Neural progenitor cell (in vitro differentiated cells): ENCODE data around the gene PHLDA1. TPM values are rescaled to one million over a fixed set of nuclear protein-coding genes. Genes with fewer than 3 reads are reported as not detected.
A peak's percentile ranks its signal among the peaks of the same experiment; 100 is the strongest.

Source experiments
- DNase-seq: peaks from one replicate; pipeline ENCODE4 v3.0.0-alpha.2; 2016; ENCODE audit warnings: low spot score
- H2AFZ ChIP-seq: fragments of 200-600 bp; sonication (generic); replicated peaks from 2 replicates; pipeline ENCODE4 v1.6.1; 2016; ENCODE audit warnings: antibody characterized with exemption
- H3F3A ChIP-seq: fragments of 200-600 bp; sonication (generic); 2 replicates; pipeline ENCODE4 v1.6.1; 2016; ENCODE audit warnings: antibody characterized with exemption, low read depth
- H3K27ac ChIP-seq: fragments of 200-600 bp; sonication (generic); 2 replicates; pipeline ENCODE4 v1.5.1; 2016; ENCODE audit warnings: mild to moderate bottlenecking
- H3K27me3 ChIP-seq: fragments of 200-600 bp; sonication (generic); 2 replicates; pipeline ENCODE4 v1.6.1; 2016; ENCODE audit warnings: mild to moderate bottlenecking, moderate library complexity
- H3K36me3 ChIP-seq: fragments of 200-600 bp; sonication (generic); 2 replicates; pipeline ENCODE4 v1.5.1; 2016
- H3K4me1 ChIP-seq: fragments of 200-600 bp; sonication (generic); 2 replicates; pipeline ENCODE4 v1.6.1; 2016; ENCODE audit warnings: mixed run types
- H3K4me2 ChIP-seq: fragments of 200-600 bp; sonication (generic); 2 replicates; pipeline ENCODE4 v1.6.1; 2016
- H3K4me3 ChIP-seq: fragments of 200-600 bp; sonication (generic); 2 replicates; pipeline ENCODE4 v1.5.1; 2016
- H3K79me2 ChIP-seq: fragments of 200-600 bp; sonication (generic); 2 replicates; pipeline ENCODE4 v1.6.1; 2016; ENCODE audit warnings: low read depth
- H3K9ac ChIP-seq: fragments of 200-600 bp; sonication (generic); 2 replicates; pipeline ENCODE4 v1.6.1; 2016
- H3K9me3 ChIP-seq: fragments of 200-600 bp; sonication (generic); 2 replicates; pipeline ENCODE4 v1.5.1; 2016; ENCODE audit warnings: low read depth
- H4K20me1 ChIP-seq: fragments of 200-600 bp; sonication (generic); 2 replicates; pipeline ENCODE4 v1.6.1; 2016; ENCODE audit warnings: low read depth
- H3K27ac Mint-ChIP-seq: 3 replicates; pipeline ENCODE4 v1.8.0; 2021; ENCODE audit warnings: mixed read lengths
- H3K27me3 Mint-ChIP-seq: 2 replicates; pipeline ENCODE4 v1.8.0; 2022; ENCODE audit warnings: low read depth, mild to moderate bottlenecking, inconsistent platforms, moderate library complexity, mixed read lengths; ENCODE audit not compliant: insufficient read depth
- H3K36me3 Mint-ChIP-seq: 3 replicates; pipeline ENCODE4 v1.8.0; 2021; ENCODE audit warnings: mixed read lengths
- H3K4me1 Mint-ChIP-seq: 3 replicates; pipeline ENCODE4 v1.8.0; 2021; ENCODE audit warnings: mixed read lengths
- H3K4me3 Mint-ChIP-seq: 3 replicates; pipeline ENCODE4 v1.8.0; 2021; ENCODE audit warnings: mild to moderate bottlenecking, moderate library complexity, mixed read lengths
- H3K9me3 Mint-ChIP-seq: 3 replicates; pipeline ENCODE4 v1.8.0; 2020; ENCODE audit warnings: mixed read lengths
- CTCF ChIP-seq: fragments of 200-600 bp; sonication (generic); IDR thresholded peaks from 2 replicates; pipeline ENCODE4 v1.5.1; 2017; ENCODE audit warnings: antibody characterized with exemption, mild to moderate bottlenecking
- EZH2 ChIP-seq: fragments of 200-600 bp; sonication (generic); IDR thresholded peaks from 2 replicates; pipeline ENCODE4 v1.6.1; 2017; ENCODE audit warnings: antibody characterized with exemption, mild to moderate bottlenecking, moderate library complexity
- EZH2phosphoT487 ChIP-seq: fragments of 200-600 bp; sonication (generic); IDR thresholded peaks from 2 replicates; pipeline ENCODE4 v1.6.1; 2017; ENCODE audit warnings: antibody characterized with exemption
- total RNA-seq: library from RNA; depleted of rRNA; stranded (reverse); fragments of >200 nt; gene quantifications from 2 replicates; pipeline ENCODE4 v1.2.3, GENCODE V29; 2015; ENCODE audit warnings: low replicate concordance

Gene PHLDA1
- total RNA-seq, 1 donor from 2014 or later: 1.1 TPM

GRCh38 chr12:75981247-75982168 is 50.1 kb downstream of the PHLDA1 start:
- H3K27ac ChIP-seq: no peak overlapping the region
- H3K4me2 ChIP-seq: no peak overlapping the region
- H3F3A ChIP-seq: no peaks in the 10 kb centered on the region
- H3K27me3 ChIP-seq: no peaks in the 10 kb centered on the region
- no peak for TF ChIP-seq EZH2phosphoT487
- no peak for TF ChIP-seq CTCF
- no peak for TF ChIP-seq EZH2
- H3K9ac ChIP-seq: no peak overlapping the region
- H4K20me1 ChIP-seq: no peaks in the 10 kb centered on the region
- H3K4me3 ChIP-seq: no peak overlapping the region
- DNase-seq: no peak
- no peak overlapping the region for H3K4me3 Mint-ChIP-seq
- no peak overlapping the region for H2AFZ ChIP-seq
- H3K27me3 Mint-ChIP-seq: peaks cover 7% of the 10 kb centered on the region
- no peaks in the 10 kb centered on the region for H3K79me2 ChIP-seq
- H3K27ac Mint-ChIP-seq: no peak overlapping the region
- H3K4me1 ChIP-seq: no peaks in the 10 kb centered on the region
- H3K36me3 ChIP-seq: no peaks in the 10 kb centered on the region
- peaks cover 36% of the 10 kb centered on the region for H3K4me1 Mint-ChIP-seq
- no peaks in the 10 kb centered on the region for H3K9me3 Mint-ChIP-seq
- no peaks in the 10 kb centered on the region for H3K9me3 ChIP-seq
- no peaks in the 10 kb centered on the region for H3K36me3 Mint-ChIP-seq

GRCh38 chr12:75979181-75979580 is 52.4 kb downstream of the PHLDA1 start:
- no peaks in the 10 kb centered on the region for H3K36me3 ChIP-seq
- peaks cover 7% of the 10 kb centered on the region for H3K27me3 Mint-ChIP-seq
- H3K9me3 Mint-ChIP-seq: no peaks in the 10 kb centered on the region
- no peaks in the 10 kb centered on the region for H3K36me3 Mint-ChIP-seq
- TF ChIP-seq EZH2: no peak
- TF ChIP-seq CTCF: no peak
- no peak for TF ChIP-seq EZH2phosphoT487
- H2AFZ ChIP-seq: no peak overlapping the region
- no peak overlapping the region for H3K4me3 ChIP-seq
- H3K27ac ChIP-seq: no peak overlapping the region
- peaks cover 49% of the 10 kb centered on the region for H3K4me1 Mint-ChIP-seq
- H3K4me2 ChIP-seq: no peak overlapping the region
- H3K27me3 ChIP-seq: no peaks in the 10 kb centered on the region
- H4K20me1 ChIP-seq: no peaks in the 10 kb centered on the region
- no peak overlapping the region for H3K4me3 Mint-ChIP-seq
- H3K9ac ChIP-seq: no peak overlapping the region
- no peaks in the 10 kb centered on the region for H3K9me3 ChIP-seq
- peaks cover 9% of the 10 kb centered on the region for H3K4me1 ChIP-seq
- no peak for DNase-seq
- H3K27ac Mint-ChIP-seq: peak overlapping the region; percentile 36
- no peaks in the 10 kb centered on the region for H3K79me2 ChIP-seq
- peaks cover 9% of the 10 kb centered on the region for H3F3A ChIP-seq

- no peak overlapping the region for H3K27ac ChIP-seq
Measured at GRCh38 chr12:75978677-75979076, 52.9 kb downstream of the PHLDA1 start.

More at GRCh38 chr12:75978677-75979076, 52.9 kb downstream of the PHLDA1 start:
- Histone ChIP-seq H4K20me1 (no peaks in the 10 kb centered on the region), H3K4me2 (no peak overlapping the region), H3F3A (peaks cover 11% of the 10 kb centered on the region), H3K4me1 (peaks cover 10% of the 10 kb centered on the region), H2AFZ (no peak overlapping the region), H3K9ac (no peak overlapping the region), H3K36me3 (no peaks in the 10 kb centered on the region), H3K27me3 (no peaks in the 10 kb centered on the region), H3K9me3 (no peaks in the 10 kb centered on the region), H3K4me3 (no peak overlapping the region), H3K79me2 (no peaks in the 10 kb centered on the region)
- DNase-seq: no peak
- Mint-ChIP-seq H3K27me3 (peaks cover 7% of the 10 kb centered on the region), H3K4me3 (no peak overlapping the region), H3K27ac (peak overlapping the region; percentile 53), H3K36me3 (no peaks in the 10 kb centered on the region), H3K9me3 (no peaks in the 10 kb centered on the region), H3K4me1 (peaks cover 51% of the 10 kb centered on the region)
- TF ChIP-seq EZH2: no peak
- no peak for TF ChIP-seq EZH2phosphoT487
- no peak for TF ChIP-seq CTCF
